NCI-H69 (cell line): ENCODE measurements around the gene SNTG2.

ENCODE experiments used
- DNase-seq: peaks from one replicate; lab custom pipeline; 2025; lab: John Stamatoyannopoulos, UW

The SNTG2 gene

GRCh38 chr2:1237783-1238182 is 287.1 kb downstream of the SNTG2 start:
- DNase-seq: no peak

GRCh38 chr2:1238598-1239138 is 288.0 kb downstream of the SNTG2 start:
- DNase-seq: no peak

- DNase-seq: no peak
Observed at GRCh38 chr2:1245193-1245592, 294.5 kb downstream of the SNTG2 start.

GRCh38 chr2:1246239-1246638 is 295.6 kb downstream of the SNTG2 start:
- peak; percentile 0 for DNase-seq

- no peak for DNase-seq
Observed at GRCh38 chr2:1246991-1247390, 296.3 kb downstream of the SNTG2 start.

- no peak for DNase-seq
Observed at GRCh38 chr2:1248187-1248586, 297.5 kb downstream of the SNTG2 start.

GRCh38 chr2:1249897-1250687 is 299.4 kb downstream of the SNTG2 start:
- no peak for DNase-seq

GRCh38 chr2:1251520-1251919 is 300.9 kb downstream of the SNTG2 start:
- DNase-seq: no peak

GRCh38 chr2:1253629-1254028 is 303.0 kb downstream of the SNTG2 start:
- DNase-seq: no peak

GRCh38 chr2:1254662-1255343 is 304.2 kb downstream of the SNTG2 start:
- no peak for DNase-seq

- DNase-seq: no peak
Observed at GRCh38 chr2:1256632-1257324, 306.1 kb downstream of the SNTG2 start.

GRCh38 chr2:1257334-1257733 is 306.7 kb downstream of the SNTG2 start:
- no peak for DNase-seq

- no peak for DNase-seq
Observed at GRCh38 chr2:1259746-1260145, 309.1 kb downstream of the SNTG2 start.

GRCh38 chr2:1262609-1263008 is 312.0 kb downstream of the SNTG2 start:
- DNase-seq: no peak

GRCh38 chr2:1265454-1265853 is 314.8 kb downstream of the SNTG2 start:
- no peak for DNase-seq

- no peak for DNase-seq
Observed at GRCh38 chr2:1266351-1266750, 315.7 kb downstream of the SNTG2 start.

GRCh38 chr2:1268034-1268433 is 317.4 kb downstream of the SNTG2 start:
- no peak for DNase-seq

GRCh38 chr2:1269812-1270211 is 319.2 kb downstream of the SNTG2 start:
- no peak for DNase-seq

- DNase-seq: no peak
Observed at GRCh38 chr2:1272835-1273234, 322.2 kb downstream of the SNTG2 start.

- no peak for DNase-seq
Observed at GRCh38 chr2:1277634-1278033, 327.0 kb downstream of the SNTG2 start.

GRCh38 chr2:1278125-1278524 is 327.5 kb downstream of the SNTG2 start:
- no peak for DNase-seq

GRCh38 chr2:1278861-1279260 is 328.2 kb downstream of the SNTG2 start:
- DNase-seq: no peak

- DNase-seq: no peak
Observed at GRCh38 chr2:1282552-1282951, 331.9 kb downstream of the SNTG2 start.
